ENCODE data around the gene SRGN. TPM values are rescaled to one million over a fixed set of nuclear protein-coding genes. Genes with fewer than 3 reads are reported as not detected.

SRGN gene
- total RNA-seq, 1 experiment from 2014 or later: 8.5 TPM

GRCh38 chr10:69078311-69078710 lies 9.6 kb upstream of the SRGN start:
- Histone ChIP-seq H3K36me3 (ENCODE audit: control insufficient read depth, insufficient read depth, low read length) (no peaks in the 10 kb centered on the region), H3K9me3 (ENCODE audit: control insufficient read depth, insufficient read depth, low read depth, low read length) (no peaks in the 10 kb centered on the region), H3K4me3 (ENCODE audit: low read depth in 2 of 2, low read length in 2 of 2) (no peak overlapping the region), H3K4me1 (ENCODE audit: control insufficient read depth, insufficient read depth, low read length) (no peaks in the 10 kb centered on the region), H3K27ac (ENCODE audit: low read length) (no peak overlapping the region), H3K27me3 (ENCODE audit: control insufficient read depth, insufficient read depth, low read length) (no peaks in the 10 kb centered on the region)
- BruUV-seq (replicated peaks): no TSS peak
- CTCF ChIA-PET: no interaction called here
- ATAC-seq (no peak), DNase-seq (ENCODE audit: low read depth, low spot score) (no peak)
- TF ChIP-seq, protein P1, sequence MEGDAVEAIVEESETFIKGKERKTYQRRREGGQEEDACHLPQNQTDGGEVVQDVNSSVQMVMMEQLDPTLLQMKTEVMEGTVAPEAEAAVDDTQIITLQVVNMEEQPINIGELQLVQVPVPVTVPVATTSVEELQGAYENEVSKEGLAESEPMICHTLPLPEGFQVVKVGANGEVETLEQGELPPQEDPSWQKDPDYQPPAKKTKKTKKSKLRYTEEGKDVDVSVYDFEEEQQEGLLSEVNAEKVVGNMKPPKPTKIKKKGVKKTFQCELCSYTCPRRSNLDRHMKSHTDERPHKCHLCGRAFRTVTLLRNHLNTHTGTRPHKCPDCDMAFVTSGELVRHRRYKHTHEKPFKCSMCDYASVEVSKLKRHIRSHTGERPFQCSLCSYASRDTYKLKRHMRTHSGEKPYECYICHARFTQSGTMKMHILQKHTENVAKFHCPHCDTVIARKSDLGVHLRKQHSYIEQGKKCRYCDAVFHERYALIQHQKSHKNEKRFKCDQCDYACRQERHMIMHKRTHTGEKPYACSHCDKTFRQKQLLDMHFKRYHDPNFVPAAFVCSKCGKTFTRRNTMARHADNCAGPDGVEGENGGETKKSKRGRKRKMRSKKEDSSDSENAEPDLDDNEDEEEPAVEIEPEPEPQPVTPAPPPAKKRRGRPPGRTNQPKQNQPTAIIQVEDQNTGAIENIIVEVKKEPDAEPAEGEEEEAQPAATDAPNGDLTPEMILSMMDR (IDR thresholded peaks at IDR 0.05): no peak
- no peak for TF ChIP-seq REST (IDR thresholded peaks at IDR 0.05; ENCODE audit: insufficient read depth in 1 of 2, low read depth in 2 of 2, low read length in 1 of 2)
- no peak for TF ChIP-seq TCF7L2 (IDR thresholded peaks at IDR 0.05; ENCODE audit: low read depth, low read length)
- no peak for TF ChIP-seq SIN3A (IDR thresholded peaks at IDR 0.05; ENCODE audit: borderline replicate concordance, insufficient read depth, low read depth, low read length)
- TF ChIP-seq POLR2AphosphoS5 (IDR thresholded peaks at IDR 0.05; ENCODE audit: low read depth, low read length): no peak
- in situ Hi-C loops (cut with HindIII; ENCODE audit: low pct_unique_long_range_greater_than_20kb, low sequenced_read_pairs): no loop called here
- POLR2A ChIA-PET: no interaction called here
- intact Hi-C loops (cut with micrococcal nuclease; ENCODE audit: unreplicated experiment): no loop called here

- CTCF ChIA-PET: interaction anchor here (0.6 to 0.7 kb wide), 2 partner anchors 17 to 21 kb away, joined by 5 to 7 read pairs; no protein-coding TSS in a partner anchor
Measured at GRCh38 chr10:69080226-69080625, 7.7 kb upstream of the SRGN start.

More at GRCh38 chr10:69080226-69080625, 7.7 kb upstream of the SRGN start:
- in situ Hi-C loops (cut with HindIII; ENCODE audit: low pct_unique_long_range_greater_than_20kb, low sequenced_read_pairs): no loop called here
- Histone ChIP-seq H3K4me3 (ENCODE audit: low read depth in 2 of 2, low read length in 2 of 2) (no peak overlapping the region), H3K27ac (ENCODE audit: low read length) (no peak overlapping the region), H3K27me3 (ENCODE audit: control insufficient read depth, insufficient read depth, low read length) (no peaks in the 10 kb centered on the region), H3K9me3 (ENCODE audit: control insufficient read depth, insufficient read depth, low read depth, low read length) (no peaks in the 10 kb centered on the region), H3K4me1 (ENCODE audit: control insufficient read depth, insufficient read depth, low read length) (no peaks in the 10 kb centered on the region), H3K36me3 (ENCODE audit: control insufficient read depth, insufficient read depth, low read length) (no peaks in the 10 kb centered on the region)
- no TSS peak for BruUV-seq (replicated peaks)
- no peak for DNase-seq (ENCODE audit: low read depth, low spot score)
- ATAC-seq: no peak
- POLR2A ChIA-PET: interaction anchor here (0.6 kb wide), 1 partner anchor 335 kb away, joined by 3 read pairs; no protein-coding TSS in a partner anchor
- TF ChIP-seq POLR2AphosphoS5 (IDR thresholded peaks at IDR 0.05; ENCODE audit: low read depth, low read length): no peak
- no peak for TF ChIP-seq TCF7L2 (IDR thresholded peaks at IDR 0.05; ENCODE audit: low read depth, low read length)
- TF ChIP-seq, protein P1 (IDR thresholded peaks at IDR 0.05): no peak
- no peak for TF ChIP-seq REST (IDR thresholded peaks at IDR 0.05; ENCODE audit: insufficient read depth in 1 of 2, low read depth in 2 of 2, low read length in 1 of 2)
- TF ChIP-seq SIN3A (IDR thresholded peaks at IDR 0.05; ENCODE audit: borderline replicate concordance, insufficient read depth, low read depth, low read length): no peak
- intact Hi-C loops (cut with micrococcal nuclease; ENCODE audit: unreplicated experiment): no loop called here
